Measurements from ENCODE around the gene KIFC1.

Gene KIFC1

DNA sequence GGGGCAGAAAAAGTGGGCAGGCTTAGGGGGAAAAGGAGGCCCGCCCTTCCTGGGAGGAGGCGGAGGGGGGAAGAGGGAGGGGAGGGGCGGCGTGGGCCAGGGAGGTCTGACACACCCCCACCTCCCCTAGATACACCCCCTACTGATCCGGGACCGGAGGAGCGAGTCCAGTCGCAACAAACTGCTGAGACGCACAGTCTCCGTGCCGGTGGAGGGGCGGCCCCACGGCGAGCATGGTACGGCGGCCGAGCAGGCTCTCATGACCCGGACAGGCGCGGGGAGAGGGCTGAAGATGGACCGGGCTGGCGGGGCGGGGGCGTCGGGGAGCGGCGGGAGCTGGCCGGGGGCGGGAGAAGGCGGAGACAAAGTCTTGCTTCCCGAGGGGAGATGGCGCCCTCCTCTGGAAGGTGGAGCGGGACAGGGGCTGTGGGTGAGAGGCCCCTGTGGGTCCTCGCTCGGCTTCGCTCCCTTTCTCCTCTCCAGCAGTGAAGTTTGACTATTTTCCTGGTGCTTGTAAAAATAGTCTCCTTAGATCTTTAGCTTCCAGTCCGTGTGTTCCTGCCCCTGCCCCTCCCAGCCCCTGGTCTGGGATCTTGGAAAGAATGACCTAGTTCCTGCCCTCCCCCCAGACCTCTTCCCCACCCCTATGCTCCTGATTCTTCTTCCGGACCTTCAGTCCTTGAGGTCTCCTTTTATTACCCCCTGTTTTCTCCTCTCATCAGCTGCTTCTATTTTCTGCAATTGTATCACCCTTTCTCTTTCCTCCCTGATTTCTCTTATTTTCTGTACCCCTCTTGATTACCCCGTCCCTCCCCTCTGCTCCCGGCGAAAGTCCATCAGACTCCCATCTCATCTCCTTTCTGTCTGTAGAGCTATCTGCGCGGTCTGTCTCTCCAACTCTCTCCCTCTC, 34.3 kb downstream of the KIFC1 start:
- peak; percentile 93 for DNase-seq (ENCODE audit: low spot score)

DNA sequence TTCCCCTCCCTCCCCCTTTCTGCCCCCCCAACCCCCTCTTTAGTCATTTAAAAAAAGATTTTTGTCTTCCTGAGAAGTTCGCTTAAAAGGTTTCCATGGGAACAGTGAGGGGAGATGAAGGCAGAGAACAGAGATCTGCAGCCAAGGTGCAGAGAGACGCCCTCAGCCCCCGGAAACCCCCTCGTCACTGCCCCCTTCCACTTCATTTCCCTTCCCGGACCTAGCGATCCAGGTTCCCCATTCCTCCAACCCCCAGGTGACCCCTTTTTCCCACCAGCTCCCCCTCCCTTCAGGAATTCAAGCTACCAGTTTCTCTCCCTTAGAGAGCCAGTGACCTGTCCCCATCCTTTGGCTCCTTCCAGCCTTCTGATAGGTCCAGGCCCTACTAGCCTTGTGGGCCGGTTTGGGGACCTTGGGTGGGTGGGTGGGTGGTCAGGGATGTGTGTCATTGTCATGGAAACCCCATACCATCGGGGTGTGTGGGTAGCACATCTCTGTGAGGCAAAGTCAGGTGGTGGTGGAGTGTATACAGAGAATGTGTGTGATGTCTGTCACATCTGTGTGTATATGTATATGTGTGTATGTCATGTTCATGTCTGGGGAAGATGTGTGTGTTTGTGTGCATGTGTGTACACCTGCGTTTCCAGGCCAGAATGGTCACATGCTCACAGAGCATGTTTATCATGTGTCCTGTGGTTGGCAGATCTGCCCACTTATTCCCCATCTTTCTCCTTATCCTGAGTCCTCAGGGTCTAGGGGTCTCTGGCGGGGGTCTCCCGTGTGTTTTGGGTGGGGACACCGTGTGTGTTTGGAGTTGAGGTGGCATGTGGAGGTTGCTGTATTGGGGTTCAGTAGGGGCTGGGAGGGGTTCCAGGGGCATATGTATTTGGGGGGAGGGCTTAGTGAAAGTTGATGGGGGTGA, 35.2 kb downstream of the KIFC1 start:
- no peak for DNase-seq (ENCODE audit: low spot score)

DNA sequence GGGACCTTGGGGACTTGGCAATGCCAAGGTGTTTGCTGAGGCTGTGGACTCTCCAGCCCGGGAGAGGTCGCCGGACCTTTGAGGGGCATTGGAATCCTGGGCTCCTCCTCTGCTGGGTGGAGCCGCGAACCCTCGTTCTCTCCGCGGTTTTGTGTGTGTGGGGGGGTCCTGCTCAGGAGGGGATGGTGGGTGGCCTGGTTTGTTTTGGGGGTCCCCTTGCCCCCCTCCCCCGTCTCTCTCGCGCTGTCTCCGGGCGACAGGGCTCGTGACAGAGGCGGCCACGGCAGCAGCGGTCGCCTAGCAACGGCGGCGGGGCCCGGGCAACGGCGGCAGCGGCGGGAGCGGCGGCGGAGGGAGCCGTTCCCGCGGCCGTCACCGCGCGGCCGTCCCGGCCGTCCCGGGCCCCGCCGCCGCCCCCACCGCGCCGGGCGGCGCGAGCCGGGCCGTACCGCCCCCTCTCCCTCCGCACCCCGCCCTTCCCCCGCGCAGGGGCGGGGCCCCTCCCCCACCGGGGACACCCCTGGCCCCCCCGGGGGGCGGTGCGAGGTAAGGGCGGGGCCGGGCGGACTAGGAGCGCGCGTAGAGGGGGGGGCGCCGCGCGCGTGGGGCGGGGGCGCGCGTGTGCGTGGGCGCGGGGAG, 36.1 kb downstream of the KIFC1 start:
- DNase-seq (ENCODE audit: low spot score): no peak

DNA sequence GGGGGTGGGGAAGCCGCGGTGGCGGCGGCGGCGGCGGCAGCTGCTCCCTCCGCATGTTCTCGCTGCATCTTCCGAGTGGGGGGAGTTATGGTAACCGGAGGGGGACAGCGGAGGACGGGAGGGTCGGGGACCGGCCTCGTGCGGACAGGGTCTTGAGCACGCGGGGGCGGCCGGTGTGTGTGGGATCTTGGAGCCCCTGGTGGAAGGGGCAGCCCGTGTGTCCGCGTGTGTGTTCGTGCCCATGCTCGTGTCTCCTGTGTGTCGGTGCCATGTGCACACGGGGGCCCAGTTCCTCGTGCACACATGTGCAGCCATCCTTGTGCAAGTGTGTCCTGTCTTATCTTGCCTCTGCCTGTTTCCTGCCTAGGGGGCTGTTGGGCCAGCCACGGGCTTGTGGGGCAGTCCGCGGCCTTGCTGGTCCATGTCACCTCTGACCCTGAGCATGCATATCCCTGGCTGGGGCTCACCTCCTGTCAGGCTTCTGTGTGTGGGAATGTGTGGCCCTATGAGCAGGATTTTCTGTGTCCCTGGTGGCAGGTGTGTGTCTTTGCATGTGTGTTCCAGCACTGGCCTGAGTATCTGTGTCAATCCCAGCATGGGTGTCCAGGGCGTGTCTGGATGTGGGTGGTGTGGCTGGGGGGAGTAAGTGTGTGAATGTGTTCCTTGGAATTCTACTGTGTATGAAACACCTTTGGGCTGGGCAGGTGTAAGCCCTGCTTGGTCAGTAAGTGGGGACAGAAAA, 36.8 kb downstream of the KIFC1 start:
- DNase-seq (ENCODE audit: low spot score): no peak

DNA sequence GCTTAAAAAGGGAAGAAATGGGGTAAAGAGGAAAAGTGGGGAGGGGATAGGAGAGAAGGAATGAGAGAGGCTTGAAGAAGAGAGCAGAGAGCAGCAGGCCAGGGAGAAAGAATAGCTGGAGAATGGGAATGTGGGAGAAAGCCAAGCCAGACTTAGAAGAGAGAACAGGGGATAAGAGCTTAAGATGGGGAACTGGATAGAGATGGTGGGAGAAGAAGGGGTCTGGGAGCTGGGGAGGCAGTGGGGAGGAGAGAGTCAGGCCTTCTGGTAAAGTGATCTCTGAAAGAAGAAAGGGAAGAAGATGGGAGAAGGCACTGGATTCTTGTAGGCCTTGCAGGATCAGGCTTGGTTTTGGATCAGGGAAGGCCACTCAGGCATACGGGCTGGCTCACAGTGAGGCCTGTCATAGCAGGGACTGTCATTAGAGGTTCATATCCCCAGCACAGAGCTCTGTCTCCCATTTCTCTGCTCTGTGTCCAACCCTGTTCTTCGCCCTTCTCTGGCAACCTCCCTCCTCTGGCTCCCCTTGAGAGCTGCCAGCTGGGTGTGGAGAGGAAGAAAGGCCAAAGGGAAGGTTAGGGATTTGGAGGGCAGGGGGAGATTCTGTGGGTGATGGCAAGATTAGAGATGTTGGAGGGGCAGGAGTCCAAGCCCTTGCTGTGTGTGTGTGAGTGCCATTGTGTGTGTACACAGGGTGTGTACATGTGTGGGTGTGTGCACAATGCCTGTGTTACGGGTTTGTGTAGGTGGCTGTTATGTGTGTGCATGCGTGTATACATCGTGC, 37.5 kb downstream of the KIFC1 start:
- DNase-seq (ENCODE audit: low spot score): no peak

DNA sequence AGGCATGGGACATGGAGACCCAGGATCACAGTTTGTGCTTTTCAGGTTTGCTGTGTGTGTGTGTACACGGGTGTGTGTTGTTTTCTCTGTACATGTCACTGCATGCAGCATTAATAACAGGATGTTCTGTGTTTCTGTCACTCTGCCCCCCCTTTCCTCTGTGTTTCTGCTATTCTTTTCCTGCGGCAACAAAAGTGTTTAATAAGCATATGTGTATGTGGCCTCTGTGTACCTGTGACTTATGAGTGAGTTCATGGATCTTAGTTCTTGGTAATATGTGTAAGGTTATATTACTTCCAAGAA, 38.1 kb downstream of the KIFC1 start:
- no peak for DNase-seq (ENCODE audit: low spot score)

DNA sequence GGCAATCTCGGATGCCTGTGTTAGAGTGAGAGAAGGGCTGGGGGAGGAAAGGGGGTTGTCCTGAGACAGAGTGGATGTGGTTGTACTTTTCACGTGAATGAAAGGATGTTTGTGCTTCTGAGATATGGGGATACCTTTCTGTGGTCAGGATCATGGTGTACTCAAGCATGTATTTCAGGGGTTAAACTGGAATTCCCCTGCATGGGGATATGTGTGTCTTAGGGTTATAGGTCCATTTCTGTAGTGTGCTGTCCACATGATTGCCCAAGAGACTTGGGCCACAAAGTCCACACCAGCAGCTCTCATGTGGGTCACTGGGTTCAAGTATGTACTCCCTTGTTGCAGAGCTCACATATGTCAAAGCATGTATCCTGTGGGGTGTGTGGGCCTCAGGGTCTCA, 38.7 kb downstream of the KIFC1 start:
- DNase-seq (ENCODE audit: low spot score): no peak

DNA sequence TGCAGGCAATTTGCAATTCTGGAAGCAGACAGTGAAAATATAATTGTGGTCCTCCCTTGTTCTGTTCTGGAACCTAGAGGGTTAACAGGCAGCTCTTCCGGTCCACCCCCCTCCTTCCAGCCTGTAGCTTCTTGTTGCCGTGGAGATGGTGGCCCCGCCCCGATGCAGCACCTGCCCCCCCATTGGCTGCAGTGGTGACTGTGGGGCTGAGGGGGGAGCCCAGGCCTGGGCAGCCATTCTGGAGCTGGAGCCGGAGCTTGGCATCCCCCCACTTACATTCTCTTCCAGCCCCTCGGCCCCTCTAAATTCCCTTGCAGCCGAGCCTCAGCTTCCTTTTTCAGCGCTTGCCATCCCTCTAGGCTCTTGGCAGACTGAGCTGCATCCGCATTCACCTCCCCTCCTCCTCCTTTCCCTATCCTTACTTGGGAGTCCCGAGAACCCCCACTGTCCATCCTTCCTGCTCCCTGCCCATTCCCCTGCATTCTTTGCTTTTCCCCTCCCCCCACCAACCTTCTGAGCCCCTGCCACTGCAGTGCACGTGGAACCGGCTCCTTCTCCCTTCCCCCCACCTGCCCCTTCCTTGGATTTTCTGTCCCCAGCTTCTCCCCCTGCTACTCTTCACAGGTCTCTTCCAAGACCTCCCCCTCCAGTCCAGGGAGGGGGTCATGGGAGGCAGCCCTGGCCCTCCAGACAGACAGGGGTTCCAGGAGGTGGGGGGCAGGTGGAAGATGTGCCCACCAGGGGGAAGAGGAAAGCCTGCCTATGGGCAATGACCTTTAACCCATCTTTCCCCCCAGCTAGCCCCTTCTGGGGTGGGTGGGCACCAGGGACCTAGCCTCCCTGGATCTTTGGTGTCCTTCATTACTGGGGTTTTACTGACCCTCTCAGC, 39.6 kb downstream of the KIFC1 start:
- DNase-seq (ENCODE audit: low spot score): peak; percentile 81

DNA sequence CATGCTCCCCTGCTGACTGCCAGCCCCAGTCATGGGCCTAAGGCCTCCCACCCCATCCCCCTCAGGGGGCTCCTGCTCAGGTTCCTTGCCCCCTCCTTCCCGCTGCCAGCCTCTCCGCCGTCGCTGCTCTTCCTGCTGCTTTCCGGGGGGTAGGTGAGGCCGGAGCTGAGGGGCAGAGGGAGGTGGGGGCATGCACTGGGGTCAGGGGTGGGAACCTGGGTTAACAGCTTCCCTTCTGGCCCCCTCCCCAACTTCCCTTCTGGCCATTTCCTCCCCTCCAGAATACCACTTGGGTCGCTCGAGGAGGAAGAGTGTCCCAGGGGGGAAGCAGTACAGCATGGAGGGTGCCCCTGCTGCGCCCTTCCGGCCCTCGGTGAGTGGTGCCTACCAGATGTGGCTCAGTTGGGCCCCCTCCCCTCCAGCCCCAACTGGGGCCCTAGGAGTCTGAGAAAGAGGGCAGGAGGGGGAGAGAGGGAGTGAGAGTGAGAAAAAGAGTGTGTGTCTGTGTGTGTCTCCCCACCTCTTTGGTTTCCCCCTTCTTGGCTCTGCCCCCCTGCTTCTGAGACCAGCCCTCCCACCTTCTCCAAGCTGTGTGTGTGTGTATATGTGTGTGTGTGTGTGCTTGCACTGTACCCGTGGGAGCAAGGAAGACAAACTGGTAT, 40.4 kb downstream of the KIFC1 start:
- no peak for DNase-seq (ENCODE audit: low spot score)

DNA sequence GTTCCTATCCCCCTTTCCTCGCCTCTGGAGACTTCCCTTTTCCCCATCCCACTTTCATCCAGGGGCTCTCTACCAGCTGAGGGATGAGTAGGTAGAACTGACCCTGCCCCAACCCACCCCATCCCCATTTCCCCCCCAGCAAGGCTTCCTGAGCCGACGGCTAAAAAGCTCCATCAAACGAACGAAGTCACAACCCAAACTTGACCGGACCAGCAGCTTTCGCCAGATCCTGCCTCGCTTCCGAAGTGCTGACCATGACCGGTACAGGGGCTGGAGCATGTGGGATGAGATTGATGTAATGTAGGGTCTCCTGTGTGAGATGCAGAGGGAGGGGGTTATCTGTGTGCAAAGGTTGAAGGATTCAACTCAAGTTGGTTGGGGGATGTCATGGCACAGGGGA, 40.9 kb downstream of the KIFC1 start:
- DNase-seq (ENCODE audit: low spot score): no peak

DNA sequence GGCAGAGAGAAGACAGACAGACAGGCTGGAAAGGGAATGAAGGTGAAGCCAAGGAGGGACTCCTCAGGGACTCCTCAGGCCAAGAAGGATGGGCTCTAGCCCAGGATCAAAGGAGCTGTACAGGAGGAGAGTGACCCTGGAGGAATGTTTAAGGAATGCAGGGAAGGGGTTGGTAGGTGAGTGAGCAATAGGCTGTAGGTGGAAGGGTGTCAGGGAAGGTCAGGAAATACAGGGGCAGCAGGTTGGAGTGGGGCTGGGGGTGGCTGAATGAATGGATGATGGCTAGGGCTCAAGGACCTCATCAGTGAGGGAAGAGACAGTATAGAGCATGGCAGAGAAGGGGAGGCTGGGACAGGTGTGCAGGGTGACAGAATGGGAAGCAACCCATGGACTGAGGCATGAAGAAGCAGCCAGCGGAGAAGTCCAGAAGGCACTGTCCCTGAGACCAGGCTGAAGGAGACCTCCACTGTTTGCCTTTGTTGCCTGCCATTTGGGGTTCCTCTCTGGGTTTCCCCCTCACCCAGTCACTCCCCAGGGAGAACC, 41.4 kb downstream of the KIFC1 start:
- no peak for DNase-seq (ENCODE audit: low spot score)

DNA sequence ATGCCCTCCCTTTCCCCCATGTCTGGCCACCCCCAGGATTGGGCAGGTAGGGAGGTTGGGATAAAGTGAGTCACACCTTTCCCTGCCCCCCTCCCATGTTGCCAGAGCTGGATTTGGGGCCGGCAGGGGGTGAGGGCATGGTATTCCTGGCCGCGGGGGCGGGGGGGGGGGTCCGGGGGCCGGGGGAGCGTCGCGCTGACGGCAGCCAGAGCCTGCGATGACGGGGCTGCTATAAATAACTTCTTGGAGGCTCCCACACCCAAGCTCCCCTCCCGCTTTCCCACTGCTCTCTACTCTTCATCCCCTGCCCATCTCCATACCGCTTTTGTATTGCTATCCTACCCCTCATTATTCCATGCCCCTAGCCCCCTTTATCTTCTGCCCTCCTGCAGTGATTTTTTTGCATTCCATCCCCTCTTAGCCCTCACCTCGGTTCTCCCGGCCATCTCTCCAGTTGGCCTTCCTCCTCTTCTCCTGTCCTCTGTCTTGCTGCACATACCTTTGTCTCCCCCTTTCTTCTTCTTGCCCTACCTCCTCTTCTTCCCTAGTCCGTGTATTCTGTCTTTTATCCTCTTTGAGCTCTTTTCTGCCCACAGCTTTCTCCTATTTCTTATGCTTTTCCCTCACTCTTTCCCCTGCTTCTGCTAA, 42.0 kb downstream of the KIFC1 start:
- no peak for DNase-seq (ENCODE audit: low spot score)

DNA sequence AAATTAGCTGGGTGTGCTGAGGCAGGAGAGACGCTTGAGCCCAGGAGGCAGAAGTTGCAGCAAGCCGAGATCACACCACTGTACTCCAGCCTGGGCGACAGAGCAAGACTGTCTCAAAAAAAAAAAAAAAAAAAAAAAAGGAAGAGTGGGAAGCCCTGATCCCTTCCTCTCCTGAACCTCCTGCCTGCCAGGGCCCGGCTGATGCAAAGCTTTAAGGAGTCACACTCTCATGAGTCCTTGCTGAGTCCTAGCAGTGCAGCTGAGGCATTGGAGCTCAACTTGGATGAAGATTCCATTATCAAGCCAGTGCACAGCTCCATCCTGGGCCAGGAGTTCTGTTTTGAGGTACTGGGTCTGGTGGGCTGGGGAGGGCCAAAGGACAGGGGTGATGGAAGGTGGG, 43.3 kb downstream of the KIFC1 start:
- DNase-seq (ENCODE audit: low spot score): no peak

DNA sequence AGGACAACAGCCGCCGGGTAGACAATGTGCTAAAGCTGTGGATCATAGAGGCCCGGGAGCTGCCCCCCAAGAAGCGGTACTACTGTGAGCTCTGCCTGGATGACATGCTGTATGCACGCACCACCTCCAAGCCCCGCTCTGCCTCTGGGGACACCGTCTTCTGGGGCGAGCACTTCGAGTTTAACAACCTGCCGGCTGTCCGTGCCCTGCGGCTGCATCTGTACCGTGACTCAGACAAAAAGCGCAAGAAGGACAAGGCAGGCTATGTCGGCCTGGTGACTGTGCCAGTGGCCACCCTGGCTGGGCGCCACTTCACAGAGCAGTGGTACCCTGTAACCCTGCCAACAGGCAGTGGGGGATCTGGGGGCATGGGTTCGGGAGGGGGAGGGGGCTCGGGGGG, 46.0 kb downstream of the KIFC1 start:
- no peak for DNase-seq (ENCODE audit: low spot score)

DNA sequence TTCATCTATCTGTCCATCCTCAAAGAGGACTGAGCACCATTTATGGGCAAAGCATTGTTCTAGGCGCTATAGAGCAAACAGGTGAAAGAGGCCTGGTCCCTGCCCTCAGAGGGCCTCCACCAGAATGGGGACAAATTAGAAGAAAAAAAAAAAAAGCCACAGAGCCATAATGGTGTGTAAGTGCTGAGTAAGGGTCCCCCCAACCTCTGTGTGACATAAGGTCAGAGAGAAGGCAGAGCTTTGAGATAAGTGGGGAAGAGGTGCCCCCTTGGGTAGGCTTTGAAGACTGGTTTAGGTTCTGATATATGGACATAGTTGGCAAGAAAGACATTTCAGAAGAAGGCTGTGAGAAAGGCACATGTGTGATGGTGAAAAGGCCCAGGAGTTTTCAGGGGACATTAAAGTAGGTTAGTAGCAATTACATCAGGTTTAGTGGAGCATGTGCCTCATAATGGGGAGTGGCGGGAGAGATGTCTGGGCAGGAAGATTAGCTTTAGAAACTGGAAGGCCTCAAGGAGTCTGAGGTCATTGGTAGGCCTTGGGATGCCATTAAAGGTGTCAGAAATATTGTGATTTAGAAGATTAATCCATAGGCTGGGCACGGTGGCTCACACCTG, 47.5 kb downstream of the KIFC1 start:
- no peak for DNase-seq (ENCODE audit: low spot score)

DNA sequence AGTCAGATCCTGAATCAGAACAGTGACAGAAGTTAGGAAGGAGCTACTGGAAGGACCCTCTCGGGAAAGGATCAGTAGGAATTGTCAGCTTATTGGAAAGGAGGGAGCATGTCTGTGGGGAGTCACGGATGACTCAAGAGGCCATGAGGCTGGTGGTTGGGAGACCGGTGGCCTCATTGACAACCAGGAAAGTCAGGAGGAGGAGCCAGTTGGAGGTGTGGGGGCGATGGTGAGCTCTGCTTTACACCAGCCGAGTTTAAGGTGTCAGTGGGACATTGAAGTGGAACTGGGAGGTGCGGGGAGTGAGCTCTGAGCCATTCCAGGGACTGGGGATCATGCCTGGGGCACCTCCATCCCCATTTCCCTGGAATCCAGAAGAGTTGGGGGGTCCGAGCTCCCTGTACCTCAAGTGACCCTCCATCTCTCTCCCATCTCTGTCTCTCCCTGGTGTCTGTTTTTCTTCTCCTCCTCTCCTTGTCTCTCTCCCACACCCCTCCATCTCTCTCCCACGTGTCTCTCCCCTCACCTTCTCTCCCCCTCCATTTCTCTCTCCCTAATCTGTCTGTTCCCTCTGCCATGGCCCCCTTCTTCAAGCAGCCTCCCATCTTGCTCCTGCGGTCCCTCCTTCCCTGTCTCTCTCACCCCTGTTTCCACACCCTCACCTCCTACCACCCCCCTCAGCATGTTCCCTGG, 48.5 kb downstream of the KIFC1 start:
- no peak for DNase-seq (ENCODE audit: low spot score)

DNA sequence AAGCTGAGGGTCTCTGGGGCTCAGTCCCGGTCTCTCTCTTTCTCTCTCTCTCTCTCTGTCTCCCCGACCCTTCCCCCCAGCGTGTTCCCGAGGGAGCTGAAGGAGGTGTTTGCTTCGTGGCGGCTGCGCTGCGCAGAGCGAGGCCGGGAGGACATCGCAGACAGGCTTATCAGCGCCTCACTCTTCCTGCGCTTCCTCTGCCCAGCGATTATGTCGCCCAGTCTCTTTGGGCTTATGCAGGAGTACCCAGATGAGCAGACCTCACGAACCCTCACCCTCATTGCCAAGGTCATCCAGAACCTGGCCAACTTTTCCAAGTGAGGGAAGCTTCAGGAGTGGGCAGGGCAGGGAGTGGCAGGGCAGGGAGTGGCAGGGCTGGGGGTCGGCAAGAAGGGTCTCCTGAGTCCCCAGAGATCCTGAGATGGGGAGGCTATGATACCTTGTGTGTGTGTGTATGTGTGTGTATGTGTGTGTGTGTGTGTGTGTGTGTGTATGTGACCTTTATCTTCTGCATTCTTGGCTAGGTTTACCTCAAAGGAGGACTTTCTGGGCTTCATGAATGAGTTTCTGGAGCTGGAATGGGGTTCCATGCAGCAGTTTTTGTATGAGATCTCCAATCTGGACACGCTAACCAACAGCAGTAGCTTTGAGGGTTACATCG, 49.2 kb downstream of the KIFC1 start:
- no peak for DNase-seq (ENCODE audit: low spot score)

Data from left forelimb (tissue), 1 donor.